Kasumi-1 (cell line): ENCODE data around the gene FGF16.
"Not testable (repeated sequence)": the region's sequence is repeated elsewhere in the genome, so short reads cannot be mapped to it uniquely, and the experiment has no call there.

ENCODE experiments used
- DNase-seq, 2 experiments: peaks; one replicate each; lab custom pipeline; 2025; lab: John Stamatoyannopoulos, UW

The FGF16 gene

DNA sequence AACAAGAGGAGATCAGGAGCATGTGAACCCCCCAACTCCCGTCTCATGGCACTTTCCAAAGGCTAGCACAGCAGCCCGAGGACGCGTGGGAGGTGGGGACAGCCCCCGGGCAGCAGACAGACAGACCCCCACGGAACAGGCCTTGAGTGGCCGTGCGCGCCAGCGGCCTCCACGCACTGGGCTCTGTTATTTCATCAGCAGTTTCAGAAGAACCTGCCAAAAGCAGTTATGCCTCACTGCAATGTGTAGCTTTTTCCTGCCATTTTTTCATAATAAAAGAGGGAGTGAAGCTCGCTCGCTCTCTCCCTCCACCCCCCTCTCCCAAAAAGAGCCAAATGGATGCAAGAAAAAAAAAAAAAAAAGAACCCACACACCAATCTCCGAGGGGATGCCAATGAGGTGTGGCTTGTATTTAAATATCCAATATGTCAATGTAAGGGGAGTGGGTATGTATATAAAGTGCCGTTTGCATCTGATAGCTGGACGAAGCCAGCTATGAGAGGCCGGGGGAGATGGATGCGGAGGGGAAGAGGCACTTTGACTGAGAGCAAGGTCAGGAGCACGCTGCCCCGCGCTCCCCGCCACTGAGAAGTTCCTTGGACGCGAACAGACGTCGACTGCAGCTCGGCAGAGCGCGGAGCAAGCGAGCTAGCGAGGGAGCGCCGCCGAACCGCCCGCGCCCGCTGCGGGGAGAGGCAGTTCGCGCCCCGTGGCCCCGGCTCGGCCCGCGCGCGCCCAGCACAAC is at the start of gene FGF16:
FGF16 (plus strand) TSS at position 482 of the 745 bp plus-strand sequence. CDS start 286 bp downstream, outside the sequence.
- DNase-seq, result peak in 1 of 2 experiments; percentile 46

DNA sequence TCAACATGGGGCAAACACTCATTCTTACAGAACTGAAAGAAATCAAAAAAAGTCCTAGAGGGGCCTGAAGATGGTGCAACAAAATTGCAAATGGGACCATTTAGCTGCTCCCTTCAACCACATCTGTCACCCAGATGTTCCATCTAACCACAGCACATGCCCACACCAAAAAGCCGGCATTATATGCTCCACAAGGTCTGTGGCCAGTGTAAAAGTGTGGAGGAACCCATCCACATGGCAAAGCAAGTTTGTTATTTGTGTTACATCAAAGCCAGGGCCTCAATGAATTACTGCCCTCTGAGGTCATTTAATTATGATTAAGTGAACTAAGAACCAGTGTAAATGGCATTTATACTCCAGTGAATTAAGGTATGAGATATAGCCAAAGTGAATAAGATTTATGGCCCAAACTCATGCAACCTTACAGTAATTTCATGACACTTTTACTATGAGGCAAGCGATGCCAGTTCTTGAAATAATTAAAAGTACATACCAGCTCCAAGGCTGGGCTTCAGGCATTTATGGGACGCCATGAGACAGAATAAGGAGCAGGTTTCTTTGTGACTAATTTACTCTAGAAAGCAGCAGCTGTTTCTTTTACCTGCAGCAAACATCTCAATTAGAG is 48.7 kb upstream of the FGF16 start:
- DNase-seq, result no peak

DNA sequence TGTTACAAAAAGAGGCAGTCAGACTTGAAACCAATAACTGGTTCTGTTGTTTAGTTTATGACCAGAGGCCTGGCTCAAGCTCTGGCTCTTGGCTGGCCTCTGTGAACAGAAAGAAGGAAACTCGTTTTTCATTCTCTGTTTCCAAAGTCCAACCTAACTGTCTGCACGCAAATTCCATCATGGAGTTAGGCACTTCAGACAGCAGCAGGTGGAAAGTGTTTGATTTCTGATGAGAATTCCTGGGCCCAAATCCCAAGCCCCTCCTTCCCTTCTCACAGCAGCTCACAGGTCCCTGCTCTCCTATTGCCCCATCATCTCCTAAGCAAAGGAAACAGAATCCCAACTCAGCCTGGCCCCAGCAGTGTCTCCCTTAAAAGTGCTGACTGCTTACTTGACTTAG is 42.8 kb upstream of the FGF16 start:
- DNase-seq, result no peak

DNA sequence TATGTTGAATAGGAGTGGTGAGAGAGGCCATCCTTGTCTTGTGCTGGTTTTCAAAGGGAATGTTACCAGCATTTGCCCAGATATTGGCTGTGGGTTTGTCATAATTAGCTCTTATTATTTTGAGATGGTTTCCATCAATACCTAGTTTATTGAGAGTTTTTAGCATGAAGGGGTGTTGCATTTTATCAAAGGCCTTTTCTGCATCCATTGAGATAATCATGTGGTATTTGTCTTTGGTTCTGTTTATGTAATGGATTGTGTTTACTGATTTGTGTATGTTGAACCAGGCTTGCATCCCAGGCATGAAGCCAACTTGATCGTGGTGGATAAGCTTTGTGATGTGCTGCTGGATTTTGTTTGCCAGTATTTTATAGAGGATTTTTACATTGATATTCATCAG is 39.4 kb upstream of the FGF16 start:
- DNase-seq, result not testable (repeated sequence)

DNA sequence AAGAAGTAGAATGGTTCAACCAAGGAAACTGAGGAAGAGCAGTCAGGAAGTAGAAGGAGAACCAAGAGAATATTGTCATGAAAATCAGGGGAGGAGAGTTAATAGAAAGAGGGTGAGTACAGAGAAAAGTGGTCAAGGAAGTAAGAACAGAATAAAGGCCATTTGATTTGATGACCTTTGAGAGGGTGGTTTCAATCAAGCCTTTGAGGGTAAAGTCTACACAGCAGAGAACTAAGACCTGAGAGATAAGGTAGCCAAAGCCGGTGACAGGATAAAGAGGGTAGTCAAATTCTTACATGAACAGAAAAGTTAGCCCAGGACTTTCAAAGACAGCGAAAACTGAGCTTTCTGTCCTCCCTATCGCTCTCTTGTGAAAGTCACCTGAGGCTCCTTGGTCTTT is 34.6 kb upstream of the FGF16 start:
- DNase-seq, result no peak

DNA sequence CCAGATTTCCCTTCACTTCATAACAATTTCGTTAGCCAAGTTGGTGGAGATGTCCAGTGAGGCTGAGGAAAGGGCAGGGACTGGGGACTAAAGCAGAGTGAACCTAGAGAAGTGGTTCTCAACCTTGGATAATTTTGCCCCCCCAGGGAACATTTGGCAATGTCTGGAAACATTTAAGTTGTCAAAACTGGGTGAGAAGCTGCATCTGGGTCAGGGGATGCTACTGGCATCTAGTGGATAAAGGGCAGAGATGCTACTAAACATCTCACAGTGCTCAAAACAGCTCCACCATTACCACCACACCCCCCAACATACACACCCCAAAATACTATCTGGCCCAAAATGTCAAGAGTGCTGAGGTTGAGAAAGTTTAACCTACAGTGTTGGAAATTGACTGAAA is 32.0 kb upstream of the FGF16 start:
- DNase-seq, result peak; percentile 7 to 14

DNA sequence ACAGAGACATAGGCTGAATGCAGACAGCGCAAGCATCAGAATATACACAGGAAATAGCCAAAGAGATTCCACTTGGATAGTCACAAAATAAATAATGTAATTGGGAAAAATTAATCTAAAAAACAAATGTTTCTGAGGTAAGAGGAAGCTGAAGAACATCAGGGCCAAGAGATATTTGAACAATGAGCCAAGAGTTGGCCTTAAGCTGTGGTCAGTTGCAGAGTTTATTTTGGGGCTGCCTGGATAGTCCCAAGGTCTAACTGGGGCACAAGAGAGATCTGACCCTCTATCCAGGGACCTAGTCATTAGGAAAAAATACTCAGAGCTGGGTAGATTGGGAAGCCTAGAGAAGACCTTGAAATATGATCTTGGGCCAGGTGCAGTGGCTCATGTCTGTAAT is 31.3 kb upstream of the FGF16 start:
- no peak for DNase-seq

DNA sequence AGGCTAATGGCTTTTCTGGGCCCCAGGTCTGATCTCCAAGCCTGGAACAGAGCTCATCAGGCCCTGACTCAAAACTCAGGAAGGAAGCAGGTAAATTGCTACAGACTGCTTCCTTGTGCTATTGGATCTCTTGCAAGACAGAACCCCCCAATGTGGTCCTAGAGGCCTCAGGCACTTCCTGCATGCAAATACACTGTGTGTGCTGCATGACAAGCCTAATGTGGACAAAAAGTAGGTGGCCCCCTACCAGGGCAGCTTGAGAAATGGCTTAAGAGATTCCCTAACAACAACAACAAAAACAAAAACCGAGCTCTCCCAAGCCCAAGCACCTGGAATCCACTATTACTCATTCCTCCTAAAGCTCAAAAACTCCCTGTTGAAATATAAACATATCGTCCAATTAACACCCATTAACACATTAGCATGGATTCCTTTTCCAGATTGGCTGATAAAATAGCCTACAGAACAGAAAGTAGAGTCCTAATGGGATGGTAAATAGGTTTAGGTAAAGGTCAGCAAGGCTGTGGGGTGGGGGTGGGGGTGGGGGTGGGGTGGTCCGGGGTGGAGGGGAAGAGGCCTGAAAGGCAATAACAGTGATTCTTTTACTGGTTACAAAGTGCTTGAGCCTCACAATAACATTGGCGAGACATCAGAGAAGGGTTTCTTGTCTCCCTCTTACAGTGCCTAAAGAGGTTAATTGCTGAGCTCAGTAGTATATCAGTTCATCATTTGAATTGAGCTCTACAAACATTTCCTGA is 24.1 kb upstream of the FGF16 start:
- DNase-seq, result peak; percentile 20 to 22

DNA sequence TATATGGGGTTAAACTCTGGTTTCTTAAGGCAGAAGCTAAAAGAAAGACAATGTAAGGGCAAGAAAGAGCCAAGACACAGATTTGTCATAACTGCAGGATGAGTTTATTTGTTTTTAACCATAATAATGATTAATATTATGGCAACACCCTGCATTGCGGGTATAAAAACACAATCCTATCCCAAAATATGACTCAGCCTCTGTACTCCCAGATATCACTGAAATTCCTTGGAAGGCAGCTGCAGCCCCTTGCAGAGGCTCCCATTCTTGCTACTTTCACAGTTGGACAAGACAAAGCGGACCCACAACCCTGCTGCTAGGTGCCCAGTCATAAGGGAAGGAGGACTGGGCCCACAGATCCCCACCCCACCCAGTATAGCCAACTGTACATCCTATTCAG is 20.4 kb upstream of the FGF16 start:
- DNase-seq, result no peak

DNA sequence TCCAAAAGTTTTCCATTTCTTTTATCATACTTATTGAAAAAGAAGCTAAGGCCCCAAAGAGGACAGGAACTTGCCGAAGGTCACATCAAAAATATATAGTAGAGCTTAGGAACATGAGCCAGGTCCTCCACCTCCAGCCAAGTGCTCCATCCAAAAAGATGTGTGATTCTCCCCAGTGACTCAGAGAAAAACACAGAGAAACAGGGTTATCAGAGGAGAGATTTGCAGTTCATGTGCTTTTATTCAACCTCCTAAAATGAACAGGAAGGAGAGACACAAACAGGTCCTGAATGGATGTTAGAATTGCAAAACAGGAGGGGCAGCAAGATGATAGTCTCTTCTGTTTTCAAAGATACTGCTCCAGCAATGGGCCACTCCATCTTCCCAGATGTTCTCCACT is 19.6 kb upstream of the FGF16 start:
- DNase-seq, result no peak

DNA sequence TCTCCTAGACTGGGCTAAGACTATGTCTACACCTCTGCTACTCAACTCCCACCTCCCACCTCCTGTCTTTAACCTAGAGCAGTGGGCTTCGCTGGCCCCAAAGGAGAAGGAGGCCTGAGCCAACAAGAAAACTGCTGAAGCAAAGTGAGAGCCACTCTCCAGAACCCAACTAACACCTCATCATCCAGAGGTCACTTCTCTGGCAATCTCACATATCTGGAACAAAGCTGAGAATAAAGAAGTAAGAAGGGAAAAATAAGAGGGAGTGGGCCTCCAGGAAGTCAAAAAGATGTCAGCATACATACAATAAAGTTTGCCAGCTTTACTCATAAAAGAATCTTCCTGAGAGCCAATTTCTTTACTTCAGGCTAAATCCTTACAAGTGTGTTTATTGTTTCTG is 18.6 kb upstream of the FGF16 start:
- DNase-seq, result no peak

DNA sequence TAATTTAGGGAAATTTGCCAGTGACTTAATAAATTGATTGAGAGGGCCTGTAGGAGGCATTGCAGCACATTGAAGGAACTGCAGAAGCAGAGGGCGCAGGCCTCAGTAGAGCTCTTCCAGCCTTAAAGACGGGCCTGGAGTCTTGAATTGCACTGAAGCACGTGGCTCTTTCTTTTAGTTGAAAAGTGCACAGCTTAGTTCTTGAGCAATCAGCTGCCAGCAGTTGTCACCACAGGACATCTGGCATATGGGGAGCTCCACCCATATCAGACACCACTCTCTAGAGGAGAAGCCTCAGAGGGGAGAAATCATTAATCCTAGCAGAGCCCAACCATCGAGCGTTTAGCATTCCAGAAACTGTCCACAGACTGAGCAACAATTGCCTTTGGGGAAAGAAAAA is 16.0 kb upstream of the FGF16 start:
- peak; percentile 78 to 87 for DNase-seq

DNA sequence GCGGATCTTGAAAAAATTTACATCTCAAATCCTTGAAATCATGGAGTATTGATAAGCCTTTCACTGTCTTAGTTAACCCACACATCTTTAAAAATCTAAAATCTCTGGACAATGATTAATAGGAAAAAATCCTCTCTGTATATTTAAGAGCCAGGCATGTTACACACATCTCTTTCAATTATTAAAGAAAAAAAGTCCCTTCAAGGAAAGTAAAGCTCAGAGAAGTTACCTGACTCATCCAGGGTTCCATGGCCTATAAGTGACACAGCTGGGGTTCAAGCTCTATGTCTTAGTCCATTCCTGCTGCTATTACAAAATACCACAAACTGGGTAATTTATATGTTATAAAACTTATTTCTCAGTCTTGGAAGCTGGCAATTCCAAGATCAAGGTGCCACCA is 14.2 kb upstream of the FGF16 start:
- no peak for DNase-seq

DNA sequence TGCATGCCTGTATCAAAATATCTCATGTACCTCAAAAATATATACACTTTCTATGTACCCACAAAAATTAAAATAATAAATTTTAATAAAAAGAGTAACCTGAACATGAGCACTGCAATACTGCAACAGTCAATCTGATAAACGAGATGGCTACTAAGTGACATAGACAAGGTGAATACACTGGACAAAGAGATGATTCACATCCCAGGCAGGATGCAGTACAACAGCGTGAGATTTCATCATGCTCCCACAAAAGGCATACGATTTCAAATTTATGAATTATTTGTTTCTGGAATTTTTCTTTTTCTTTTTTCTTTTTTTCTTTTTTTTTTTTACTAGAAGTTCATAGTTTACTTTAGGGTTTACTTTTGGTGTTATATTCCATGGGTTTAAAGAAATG is 12.2 kb upstream of the FGF16 start:
- DNase-seq, result no peak

DNA sequence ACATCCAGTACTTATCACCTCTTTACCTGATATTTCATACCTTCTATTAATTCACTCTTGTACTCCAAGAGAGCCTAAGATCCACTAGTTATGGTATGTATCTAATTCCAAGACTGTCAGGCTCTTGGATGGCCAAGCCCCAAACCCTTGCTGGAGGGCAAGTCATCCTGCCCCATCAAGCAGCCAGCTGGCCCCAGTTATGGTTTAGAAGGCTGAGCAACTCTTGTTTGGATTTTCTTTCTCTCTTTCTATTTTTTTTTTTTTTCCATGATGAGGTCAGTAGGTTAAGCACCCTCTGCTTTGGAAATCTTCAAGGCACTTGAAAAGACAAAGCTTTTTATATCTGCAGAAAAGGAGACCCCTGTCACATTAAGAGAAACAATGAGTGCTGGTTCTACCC is 10.9 kb upstream of the FGF16 start:
- DNase-seq, result no peak

DNA sequence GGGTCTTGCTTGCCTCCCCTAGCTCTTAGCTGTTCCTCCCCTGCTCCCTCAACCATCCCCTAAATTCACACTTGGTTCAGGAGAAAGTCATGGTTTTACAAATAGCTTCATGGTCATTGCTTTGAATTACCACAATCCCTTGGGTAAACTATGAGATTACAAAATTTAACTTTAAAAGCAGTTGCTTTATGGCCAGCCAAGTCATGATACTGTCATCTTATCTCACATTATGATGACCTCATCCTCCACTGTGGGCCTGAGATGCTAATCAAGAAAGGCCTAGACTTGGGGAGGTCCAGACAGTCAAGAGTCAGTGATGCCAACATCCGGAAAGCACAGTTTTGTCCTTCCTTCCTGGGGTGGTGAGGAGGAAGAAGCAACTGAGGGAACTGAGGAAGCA is 10.5 kb upstream of the FGF16 start:
- DNase-seq, result no peak

DNA sequence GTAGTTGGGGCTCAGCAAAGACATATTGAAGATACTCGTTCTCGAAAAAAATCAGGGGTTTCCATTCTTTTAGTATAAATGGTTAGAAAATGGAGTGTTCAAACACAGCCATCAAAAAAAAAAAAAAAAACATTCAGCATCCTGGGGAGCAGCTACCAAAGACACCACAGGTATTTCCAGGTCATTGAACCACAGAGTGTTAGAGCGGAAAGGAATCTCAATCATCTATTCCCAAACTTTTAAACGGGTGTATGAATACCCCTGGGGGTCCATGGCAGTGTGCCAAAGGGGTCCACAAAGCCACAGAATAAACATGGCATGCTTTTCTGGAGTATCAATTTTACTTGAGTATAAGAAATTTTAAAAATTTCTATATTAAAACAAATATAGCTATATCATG is 6.9 kb upstream of the FGF16 start:
- no peak for DNase-seq

DNA sequence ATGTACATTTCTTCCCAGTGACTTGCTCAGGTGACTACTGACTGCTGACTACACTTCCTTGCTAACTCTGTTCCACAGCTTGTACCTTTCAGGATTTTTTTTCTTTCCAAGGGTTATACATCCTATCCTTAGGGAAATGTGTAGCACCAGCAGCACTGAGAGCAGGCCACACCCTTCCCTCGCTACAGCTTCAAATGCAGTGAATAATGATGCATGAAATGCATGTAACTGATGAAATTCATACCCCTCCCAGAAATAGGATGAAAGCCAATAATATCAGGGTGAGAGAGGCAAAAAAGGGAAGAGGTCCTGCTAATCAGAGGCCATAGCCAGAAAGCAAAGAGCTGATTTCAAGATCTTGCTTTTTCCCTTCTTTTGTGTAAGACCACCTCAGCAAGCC is 6.2 kb upstream of the FGF16 start:
- no peak for DNase-seq

DNA sequence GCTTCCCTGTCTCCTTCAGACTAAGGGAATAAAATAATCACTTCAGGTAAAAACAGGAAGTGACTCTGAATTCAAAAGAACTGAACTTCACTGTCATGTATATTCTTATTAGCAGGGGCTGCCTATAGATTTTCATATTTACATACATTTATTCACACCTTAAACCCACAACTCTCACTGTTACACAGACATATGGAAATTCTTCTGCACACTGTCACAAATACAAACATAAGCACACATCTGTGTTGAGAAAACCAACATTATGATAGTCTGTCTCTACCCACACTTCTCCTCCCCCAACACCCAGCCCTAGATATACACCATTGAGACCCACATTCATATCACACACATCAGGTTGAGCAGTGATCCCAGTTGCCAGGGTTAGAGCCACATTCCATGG is 5.7 kb upstream of the FGF16 start:
- DNase-seq, result no peak

DNA sequence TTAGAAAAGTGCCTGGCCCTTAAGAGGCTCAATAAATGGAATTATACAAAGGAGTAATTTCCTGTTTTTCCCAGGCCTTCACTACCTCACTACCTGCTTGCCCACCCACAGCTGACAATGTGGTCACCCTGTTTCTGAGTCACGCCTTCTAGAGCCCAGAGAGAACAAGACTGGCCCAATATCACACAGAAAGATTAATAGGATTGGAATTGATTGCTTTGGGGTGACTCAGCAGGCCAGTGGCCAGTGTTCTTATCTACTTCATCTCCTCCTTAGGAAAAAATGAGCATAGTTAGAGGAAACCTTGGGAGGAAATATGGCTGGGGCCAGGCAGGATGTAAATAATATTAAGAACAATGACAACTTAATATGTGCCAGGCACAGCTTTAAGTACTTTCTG is 4.5 kb upstream of the FGF16 start:
- no peak for DNase-seq

DNA sequence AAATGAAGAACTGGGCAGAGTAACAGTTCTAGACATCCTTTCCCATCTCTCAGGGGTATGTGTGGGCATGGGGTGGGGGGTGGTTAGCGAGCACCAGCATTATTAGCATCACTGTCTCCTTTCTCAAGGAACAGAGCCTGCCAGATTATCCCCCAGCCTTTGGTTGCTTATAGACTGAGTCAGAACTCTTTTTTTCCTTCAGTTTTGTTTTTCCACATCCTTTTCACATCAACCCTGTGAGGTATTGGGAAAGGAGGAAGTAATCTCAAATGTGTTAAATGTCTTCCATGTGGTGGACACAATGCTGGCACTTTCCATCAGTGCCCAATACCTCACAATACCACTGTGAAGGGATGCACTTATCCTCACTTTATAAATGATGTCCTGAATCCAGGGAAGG is 3.1 kb upstream of the FGF16 start:
- DNase-seq, result no peak

DNA sequence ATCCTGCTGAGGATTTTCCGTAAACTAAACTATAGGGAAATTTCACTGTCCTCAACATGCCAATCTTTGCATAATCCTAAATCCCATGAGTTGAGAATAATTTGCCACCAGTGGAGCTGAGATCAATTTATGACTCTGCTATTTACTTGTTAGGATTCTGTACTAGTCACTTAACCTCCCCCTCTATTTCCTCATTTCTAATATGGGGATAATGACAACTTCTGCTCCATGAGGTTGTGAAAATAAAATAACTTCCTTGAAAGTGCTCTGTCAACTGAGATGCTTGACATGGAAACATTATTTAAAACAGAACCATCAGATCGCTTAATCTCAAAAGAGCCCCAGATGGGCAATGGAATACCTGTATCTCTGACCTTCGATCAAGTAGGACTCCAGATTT is 2.6 kb upstream of the FGF16 start:
- DNase-seq, result no peak

DNA sequence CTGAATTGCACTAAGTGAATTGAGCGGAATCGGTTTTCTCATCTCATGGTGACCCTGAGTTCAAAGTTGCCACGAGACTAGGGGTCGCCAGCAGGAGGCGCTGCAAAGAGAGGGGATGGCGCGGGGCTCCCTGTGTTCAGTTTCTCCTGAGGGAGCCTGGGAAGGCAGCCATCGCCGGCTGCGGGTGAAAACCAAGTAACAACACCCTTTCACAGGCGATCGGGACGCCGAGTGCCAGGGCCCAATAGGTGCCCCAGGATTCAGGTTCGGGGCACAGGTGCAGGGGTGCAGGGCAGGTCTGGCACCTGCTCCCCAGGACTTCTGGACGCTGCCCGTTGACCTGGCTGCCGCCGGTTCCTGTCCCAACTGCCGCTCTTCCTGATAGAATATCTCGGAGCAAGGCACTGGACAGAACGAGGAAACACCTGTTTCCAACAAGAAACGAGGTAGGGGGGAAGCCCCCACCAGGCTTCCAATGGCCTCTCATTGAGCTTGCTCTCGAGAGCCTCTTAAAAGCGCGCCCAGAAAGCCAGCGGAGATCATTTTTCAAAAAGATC is 1.1 kb upstream of the FGF16 start:
- DNase-seq, result peak; percentile 29 to 43
